ENCODE results near the gene TREH.
"Not testable (repeated sequence)": the region's sequence is repeated elsewhere in the genome, so short reads cannot be mapped to it uniquely, and the experiment has no call there.

DNA sequence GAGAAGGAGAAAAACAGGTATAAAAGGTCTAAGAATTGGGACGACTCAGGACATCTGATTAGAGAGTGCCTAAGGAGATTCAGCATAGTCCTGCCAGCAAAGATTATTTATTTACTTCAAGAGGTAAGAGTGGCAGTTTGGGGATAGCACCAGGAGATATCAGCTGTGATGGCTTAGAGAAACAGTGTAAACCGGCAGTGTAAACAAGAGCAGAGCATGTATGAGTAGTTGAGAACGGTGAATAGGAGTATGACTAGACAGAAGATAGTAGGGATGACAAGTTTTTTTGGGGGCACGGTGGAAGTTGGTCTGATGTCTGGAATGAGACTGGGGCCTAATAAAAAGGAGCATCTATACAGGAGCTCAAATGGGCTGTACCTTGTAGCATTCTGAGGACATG, 38.3 kb upstream of the TREH start:
- TF ChIP-seq, protein P1, sequence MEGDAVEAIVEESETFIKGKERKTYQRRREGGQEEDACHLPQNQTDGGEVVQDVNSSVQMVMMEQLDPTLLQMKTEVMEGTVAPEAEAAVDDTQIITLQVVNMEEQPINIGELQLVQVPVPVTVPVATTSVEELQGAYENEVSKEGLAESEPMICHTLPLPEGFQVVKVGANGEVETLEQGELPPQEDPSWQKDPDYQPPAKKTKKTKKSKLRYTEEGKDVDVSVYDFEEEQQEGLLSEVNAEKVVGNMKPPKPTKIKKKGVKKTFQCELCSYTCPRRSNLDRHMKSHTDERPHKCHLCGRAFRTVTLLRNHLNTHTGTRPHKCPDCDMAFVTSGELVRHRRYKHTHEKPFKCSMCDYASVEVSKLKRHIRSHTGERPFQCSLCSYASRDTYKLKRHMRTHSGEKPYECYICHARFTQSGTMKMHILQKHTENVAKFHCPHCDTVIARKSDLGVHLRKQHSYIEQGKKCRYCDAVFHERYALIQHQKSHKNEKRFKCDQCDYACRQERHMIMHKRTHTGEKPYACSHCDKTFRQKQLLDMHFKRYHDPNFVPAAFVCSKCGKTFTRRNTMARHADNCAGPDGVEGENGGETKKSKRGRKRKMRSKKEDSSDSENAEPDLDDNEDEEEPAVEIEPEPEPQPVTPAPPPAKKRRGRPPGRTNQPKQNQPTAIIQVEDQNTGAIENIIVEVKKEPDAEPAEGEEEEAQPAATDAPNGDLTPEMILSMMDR (IDR thresholded peaks at IDR 0.05 in 4 of 5, conservative IDR thresholded peaks at IDR 0.05 in 1 of 5) = not testable (repeated sequence)
- TF ChIP-seq POLR2A (IDR thresholded peaks at IDR 0.05) = not testable (repeated sequence)
